ENCODE data around the gene CLRN1.

GRCh38 chr3:150936693-150937092, 35.8 kb downstream of the CLRN1 start:
- no peak for TF ChIP-seq YY1 (IDR thresholded peaks at IDR 0.05; ENCODE audit: insufficient read depth, insufficient read length)
- TF ChIP-seq SUZ12 (IDR thresholded peaks at IDR 0.05; ENCODE audit: extremely low read depth, insufficient read depth, insufficient read length), result no peak
- TF ChIP-seq ZNF274 (IDR thresholded peaks at IDR 0.05; ENCODE audit: low read depth, low read length), result no peak

Measured in NT2/D1 (cell line).